Measurements from ENCODE around the gene HIVEP3.
A peak's percentile ranks its signal among the peaks of the same experiment; 100 is the strongest.

HIVEP3 gene

GRCh38 chr1:41809692-41810091, 109.0 kb downstream of the HIVEP3 start:
- DNase-seq: no peak

DNA sequence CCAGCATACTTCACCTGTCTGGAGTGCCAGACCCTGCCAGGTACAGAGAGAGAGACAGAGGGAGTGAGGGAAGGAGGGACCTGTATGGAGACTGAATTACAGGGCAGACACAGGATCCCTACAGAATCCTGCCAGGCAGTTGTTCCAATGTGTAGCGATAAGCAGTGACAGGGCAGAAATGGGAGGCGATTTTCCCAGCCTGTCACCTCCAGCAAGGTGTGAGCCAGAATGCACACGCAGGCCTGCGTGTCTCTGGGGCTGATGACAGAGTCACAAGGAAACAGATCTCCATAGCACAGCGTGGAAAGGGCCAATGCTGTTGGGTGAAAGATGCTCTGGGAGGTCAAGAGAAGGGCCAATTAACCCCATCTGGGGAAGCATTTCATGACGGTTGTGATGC, 111.3 kb downstream of the HIVEP3 start:
- no peak for DNase-seq

- peak; percentile 71 for DNase-seq
These were observed 112.1 kb downstream of the HIVEP3 start for GRCh38 chr1:41806472-41807155.

GRCh38 chr1:41805771-41806471, 112.8 kb downstream of the HIVEP3 start:
- DNase-seq: peak; percentile 41

- DNase-seq: no peak
These were observed 114.5 kb downstream of the HIVEP3 start for GRCh38 chr1:41804176-41804575.

DNA sequence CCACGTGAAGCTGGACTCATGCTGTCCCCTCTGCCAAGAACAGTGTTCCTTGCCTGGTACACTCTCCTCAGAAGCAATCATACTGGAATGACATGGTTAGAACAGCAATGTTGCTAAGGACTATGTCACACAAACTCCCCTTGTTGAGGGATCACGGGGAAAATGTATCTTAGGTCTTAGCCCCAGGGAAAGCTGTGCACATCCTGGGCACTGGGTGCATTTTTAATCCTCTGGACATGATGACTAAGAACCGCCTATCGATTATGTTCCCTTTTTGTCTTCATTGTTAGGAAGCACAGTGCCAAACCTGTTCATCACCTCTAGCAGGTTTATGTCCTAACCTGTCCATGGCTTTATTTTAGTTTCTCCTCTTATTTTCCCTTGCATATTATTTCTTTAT, 115.1 kb downstream of the HIVEP3 start:
- no peak for DNase-seq

GRCh38 chr1:41802532-41803501, 115.9 kb downstream of the HIVEP3 start:
- DNase-seq: no peak

DNA sequence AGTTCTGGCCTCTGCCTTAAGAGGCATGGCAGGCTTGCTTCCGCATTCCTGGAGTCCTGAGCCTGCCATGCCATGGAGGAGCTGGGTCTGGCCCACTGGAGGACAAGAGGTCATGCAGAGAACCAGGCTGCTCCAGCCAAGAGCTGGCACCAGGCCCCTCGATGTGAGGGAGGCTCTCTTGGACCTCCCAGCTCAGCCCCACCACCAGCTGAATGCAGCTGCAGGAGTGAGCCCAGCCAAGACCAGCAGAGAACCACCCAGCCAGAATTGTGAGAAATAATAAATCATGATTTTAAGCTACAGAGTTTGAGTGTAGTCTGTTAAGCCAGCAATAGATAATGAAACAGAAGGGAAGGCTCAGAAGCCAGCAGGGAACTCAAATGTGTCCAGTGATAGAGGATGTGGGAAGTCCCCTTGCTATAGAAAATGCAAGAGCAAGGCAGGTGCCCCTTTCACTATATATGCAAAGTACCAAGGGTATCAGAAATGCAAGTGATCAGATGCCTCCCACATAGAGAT, 118.4 kb downstream of the HIVEP3 start:
- DNase-seq: no peak

- no peak for DNase-seq
These were observed 119.0 kb downstream of the HIVEP3 start for GRCh38 chr1:41799723-41800122.

GRCh38 chr1:41799205-41799604, 119.5 kb downstream of the HIVEP3 start:
- no peak for DNase-seq

- no peak for DNase-seq
These were observed 123.4 kb downstream of the HIVEP3 start for GRCh38 chr1:41795205-41795762.

GRCh38 chr1:41794031-41794430, 124.7 kb downstream of the HIVEP3 start:
- DNase-seq: no peak

DNA sequence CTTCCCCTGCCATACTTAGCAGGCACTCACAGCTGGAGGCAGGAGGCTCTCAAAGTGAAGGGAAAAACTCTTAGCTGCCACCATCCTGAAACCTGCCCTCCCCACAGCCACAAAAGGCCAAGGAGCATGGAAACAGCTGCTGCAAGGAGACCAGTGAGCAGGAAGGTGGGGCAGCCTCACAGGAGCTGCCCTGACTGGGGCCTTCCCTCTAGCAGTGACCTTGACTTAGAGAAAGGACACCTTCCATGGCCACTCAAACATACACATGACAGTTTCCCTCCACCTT, 126.3 kb downstream of the HIVEP3 start:
- DNase-seq: no peak

GRCh38 chr1:41791667-41792484, 126.8 kb downstream of the HIVEP3 start:
- DNase-seq: peak; percentile 30

DNA sequence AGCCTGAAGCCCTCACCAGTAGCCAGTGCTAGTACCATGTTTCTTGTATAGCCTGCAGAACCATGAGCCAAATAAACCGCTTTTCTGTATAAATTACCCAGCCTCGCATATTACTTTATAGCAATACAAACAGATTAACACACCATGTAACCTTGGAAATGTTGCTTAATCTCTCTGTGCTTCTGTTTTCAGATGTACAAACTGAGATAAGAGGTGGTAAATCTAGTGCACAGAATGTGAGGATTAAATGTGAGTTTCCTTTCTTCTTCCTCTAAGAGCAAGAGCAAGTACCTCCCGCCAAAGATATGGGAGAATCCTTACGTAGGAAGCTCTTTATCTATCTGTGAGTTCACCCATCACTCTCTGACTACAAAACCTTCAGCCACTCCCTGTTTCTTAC, 128.4 kb downstream of the HIVEP3 start:
- no peak for DNase-seq

GRCh38 chr1:41789661-41790330, 128.9 kb downstream of the HIVEP3 start:
- no peak for DNase-seq

- DNase-seq: no peak
These were observed 130.3 kb downstream of the HIVEP3 start for GRCh38 chr1:41788427-41788826.

GRCh38 chr1:41784531-41785274, 134.0 kb downstream of the HIVEP3 start:
- DNase-seq: no peak

DNA sequence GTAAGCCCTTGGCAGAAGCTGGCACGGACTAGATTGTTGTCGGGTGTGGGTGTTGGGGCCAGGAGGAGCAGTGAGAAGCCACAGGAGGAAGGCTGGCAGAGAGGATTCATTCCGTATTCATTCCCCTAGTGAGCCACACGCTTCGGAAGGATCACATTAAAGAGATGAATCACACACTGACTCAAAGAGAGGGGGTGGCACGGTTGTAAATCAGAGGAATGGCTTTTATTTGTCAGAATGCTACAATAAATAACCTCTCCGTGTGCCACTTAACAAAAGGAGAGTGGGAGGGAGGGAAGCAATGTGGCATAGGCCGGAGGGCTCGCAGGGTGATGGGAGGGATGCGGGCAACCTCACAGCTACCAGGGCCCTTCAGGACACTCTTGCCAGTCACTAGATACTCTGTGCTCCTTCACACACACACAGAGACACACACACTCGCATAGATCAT, 135.5 kb downstream of the HIVEP3 start:
- DNase-seq: peak; percentile 44

DNA sequence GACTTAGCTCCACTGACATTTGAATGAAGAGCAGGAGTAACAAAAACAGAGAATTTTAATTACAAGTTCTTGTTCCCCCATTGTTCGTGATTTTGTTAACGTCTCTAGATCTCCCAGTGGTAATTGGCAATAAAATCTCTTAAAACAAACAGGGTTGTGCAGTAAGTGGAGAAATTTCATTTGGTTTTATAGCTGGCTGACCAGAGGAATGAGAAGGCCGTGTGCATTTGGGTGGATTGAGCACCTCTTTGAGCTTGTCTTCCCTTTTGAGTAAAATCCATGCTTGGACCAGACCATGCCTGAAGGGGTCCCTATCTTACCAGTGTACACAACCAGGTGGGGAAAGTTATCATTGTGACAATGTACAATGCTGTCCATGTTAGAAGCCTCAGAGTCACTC, 137.8 kb downstream of the HIVEP3 start:
- no peak for DNase-seq

DNA sequence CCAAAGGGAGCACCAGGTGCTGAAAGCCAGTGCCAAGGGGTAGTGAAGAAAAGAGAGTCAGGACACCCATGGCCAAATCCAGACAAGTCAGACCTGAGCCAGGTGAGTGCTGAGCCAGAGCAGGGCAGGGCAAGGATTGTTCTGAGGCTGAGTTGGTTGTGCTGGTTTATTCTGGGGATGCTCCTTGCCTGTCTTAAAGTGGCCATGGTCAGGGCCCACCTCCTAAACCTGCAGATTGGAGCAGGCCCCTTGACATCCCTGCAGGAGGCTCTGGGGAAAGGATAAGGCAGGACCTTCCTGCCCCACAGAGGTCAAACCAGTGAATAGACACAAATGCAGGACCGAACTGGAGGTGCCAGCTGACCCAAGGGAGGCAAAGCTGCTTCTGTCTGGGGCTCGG, 138.4 kb downstream of the HIVEP3 start:
- DNase-seq: no peak

Data from stimulated activated CD4-positive, alpha-beta T cell treated with anti-CD3 and anti-CD28 coated beads, Interleukin-4, amount 100 ng/mL, for 1 hour (primary cell).